Esophagus squamous epithelium (tissue), 5 donors: ENCODE results near the gene CWC15. TPM values are rescaled to one million over a fixed set of nuclear protein-coding genes. Genes with fewer than 3 reads are reported as not detected.

ENCODE experiments used
- DNase-seq: peaks from one replicate; lab custom pipeline; 2025; lab: John Stamatoyannopoulos, UW
- H3K27ac ChIP-seq, 4 donors: fragments of 200-600 bp; sonication (generic); one replicate each; pipeline ENCODE4 v1.5.1; 2016 to 2019; ENCODE audit warnings: mild to moderate bottlenecking in 1 of 4
- H3K27me3 ChIP-seq, 4 donors: fragments of 200-600 bp; sonication (generic); 1 replicate in 3 of 4; 2 replicates in 1 of 4; pipeline versions ENCODE4 v1.5.1 to v1.6.0; 2017 to 2021; ENCODE audit warnings: antibody characterized with exemption in 1 of 4
- H3K36me3 ChIP-seq, 3 donors: fragments of 200-600 bp; sonication (generic); one replicate each; pipeline ENCODE4 v1.5.1; 2016 to 2019
- H3K4me1 ChIP-seq, 3 donors: fragments of 200-600 bp; sonication (generic); one replicate each; pipeline ENCODE4 v1.5.1; 2017 to 2019
- H3K4me3 ChIP-seq, 4 donors: fragments of 200-600 bp; sonication (generic); 1 replicate in 3 of 4; 2 replicates in 1 of 4; pipeline ENCODE4 v1.5.1; 2016 to 2019; ENCODE audit warnings: mild to moderate bottlenecking in 2 of 4, moderate library complexity in 1 of 4
- H3K9me3 ChIP-seq, 3 donors: fragments of 200-600 bp; sonication (generic); one replicate each; pipeline ENCODE4 v1.5.1; 2016 to 2019
- POLR2A ChIP-seq, 4 donors: fragments of 450-650 bp; IDR thresholded peaks; one replicate each; pipeline ENCODE4 v1.6.1; 2017; ENCODE audit warnings: antibody characterized with exemption in 4 of 4, mild to moderate bottlenecking in 4 of 4, moderate library complexity in 3 of 4
- WGBS, 2 donors: methylation state at CpG; one replicate each; pipeline ENCODE4 v1.1.5; 2018; 5-methylcytosine and 5-hydroxymethylcytosine counted together
- intact Hi-C: fragments of 100-400 bp; cut with DNase I; formaldehyde crosslinking; loops from one replicate; pipeline ENCODE4 v1.15.0; 2022
- total RNA-seq, 4 donors: library from RNA; depleted of rRNA; stranded (reverse); fragments of >200 nt; gene quantifications; one replicate each; pipeline ENCODE4 v1.1.0, GENCODE V29; 2016
- TF ChIP-seq, protein P1 (sequence below), 6 experiments: fragments of 450-650 bp in 4 of 6; fragments of 200-600 bp in 2 of 6; sonication (generic) in 2 of 6; IDR thresholded peaks; one replicate each; pipeline ENCODE4 v1.5.1; 2016 to 2019; ENCODE audit warnings: antibody characterized with exemption in 6 of 6, mild to moderate bottlenecking in 4 of 6, moderate library complexity in 4 of 6
- donor health status: DM: yes; HTN: yes; CAD: no.

Gene CWC15
- total RNA-seq, 4 donors from 2014 or later = 29.3 to 52.6 (median 37.6) TPM

DNA sequence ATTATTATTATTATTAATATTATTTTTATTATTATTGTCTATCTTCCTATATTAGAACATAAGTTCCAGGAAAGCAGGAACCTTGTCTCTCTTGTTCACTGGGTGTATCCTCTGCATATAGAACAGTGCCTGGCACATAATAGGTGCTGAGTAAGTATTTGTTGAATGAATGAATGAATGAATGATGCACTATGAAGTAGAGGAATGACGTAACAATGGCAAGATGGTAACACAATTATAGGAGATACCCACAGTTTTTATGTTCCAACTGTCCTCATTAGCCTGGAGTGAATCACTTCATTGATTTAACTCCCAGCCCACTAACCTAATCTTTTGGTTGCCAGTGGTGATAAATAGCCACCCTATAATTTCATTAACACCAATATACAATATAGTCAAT lies 2.2 kb upstream of the CWC15 start:
- 79 to 100% methylated on average over 1 of the region's 1 CpG for WGBS, 2 donors
- intact Hi-C loops = loop anchor here (10.0 kb wide), 1 partner anchor 351 kb away; no protein-coding TSS in a partner anchor
- no peak for DNase-seq

DNA sequence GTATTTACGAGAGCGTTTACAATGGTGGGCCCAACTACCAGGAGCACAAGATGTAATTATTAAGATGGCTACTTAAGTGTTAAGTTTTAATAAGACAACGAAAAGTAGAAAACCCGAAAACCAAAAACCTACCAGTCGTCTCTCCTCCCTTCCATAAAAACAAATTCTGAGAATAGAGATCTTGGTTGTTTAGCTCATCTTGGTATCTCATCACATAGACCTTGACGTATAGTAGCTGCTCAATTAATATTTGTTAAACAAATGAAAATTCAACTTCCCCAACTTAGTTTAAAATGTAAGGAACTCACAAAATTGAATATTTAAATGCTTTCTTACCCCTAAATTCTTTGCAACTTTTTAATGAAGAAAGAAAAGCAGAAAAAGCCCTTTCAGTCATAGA lies 822 bp upstream of the CWC15 start:
- 40 to 55% methylated on average over 6 of the region's 6 CpGs for WGBS, 2 donors
- intact Hi-C loops = loop anchor here (10.0 kb wide), 1 partner anchor 349 kb away; no protein-coding TSS in a partner anchor

More for the DNA sequence above, 2.2 kb upstream of the CWC15 start:
- H3K4me1 ChIP-seq = peaks cover 6 to 21% (median 12%) of the 10 kb centered on the region in 3 donors
- H3K36me3 ChIP-seq = peaks cover 0 to 14% (median 0%) of the 10 kb centered on the region in 3 donors
- no peaks in the 10 kb centered on the region for H3K9me3 ChIP-seq
- TF ChIP-seq, protein P1, sequence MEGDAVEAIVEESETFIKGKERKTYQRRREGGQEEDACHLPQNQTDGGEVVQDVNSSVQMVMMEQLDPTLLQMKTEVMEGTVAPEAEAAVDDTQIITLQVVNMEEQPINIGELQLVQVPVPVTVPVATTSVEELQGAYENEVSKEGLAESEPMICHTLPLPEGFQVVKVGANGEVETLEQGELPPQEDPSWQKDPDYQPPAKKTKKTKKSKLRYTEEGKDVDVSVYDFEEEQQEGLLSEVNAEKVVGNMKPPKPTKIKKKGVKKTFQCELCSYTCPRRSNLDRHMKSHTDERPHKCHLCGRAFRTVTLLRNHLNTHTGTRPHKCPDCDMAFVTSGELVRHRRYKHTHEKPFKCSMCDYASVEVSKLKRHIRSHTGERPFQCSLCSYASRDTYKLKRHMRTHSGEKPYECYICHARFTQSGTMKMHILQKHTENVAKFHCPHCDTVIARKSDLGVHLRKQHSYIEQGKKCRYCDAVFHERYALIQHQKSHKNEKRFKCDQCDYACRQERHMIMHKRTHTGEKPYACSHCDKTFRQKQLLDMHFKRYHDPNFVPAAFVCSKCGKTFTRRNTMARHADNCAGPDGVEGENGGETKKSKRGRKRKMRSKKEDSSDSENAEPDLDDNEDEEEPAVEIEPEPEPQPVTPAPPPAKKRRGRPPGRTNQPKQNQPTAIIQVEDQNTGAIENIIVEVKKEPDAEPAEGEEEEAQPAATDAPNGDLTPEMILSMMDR (IDR thresholded peaks at IDR 0.05) = no peak
- no peak for TF ChIP-seq POLR2A (IDR thresholded peaks at IDR 0.05)
- no peak overlapping the region for H3K4me3 ChIP-seq
- H3K27ac ChIP-seq = no peak overlapping the region
- H3K27me3 ChIP-seq = no peaks in the 10 kb centered on the region

DNA sequence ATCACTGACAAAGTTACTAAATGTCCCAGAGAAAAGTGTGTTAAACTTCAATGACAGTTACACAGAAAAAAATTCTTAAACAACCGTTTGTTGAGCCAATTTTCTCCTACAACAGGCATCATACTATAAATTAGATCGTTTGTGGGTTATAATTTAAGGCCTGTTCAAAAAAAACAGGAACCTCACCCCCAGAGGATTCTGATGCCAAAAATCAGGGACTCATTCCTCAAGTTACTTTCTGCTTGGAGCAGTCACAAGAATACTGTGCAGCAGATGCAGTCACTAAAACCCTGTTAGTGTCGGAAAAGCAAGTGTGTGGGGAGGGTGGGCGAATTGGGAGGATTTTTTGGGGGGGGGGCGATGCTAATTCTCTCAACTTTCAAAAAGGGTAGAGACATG lies 657 bp downstream of the CWC15 start:
- Histone ChIP-seq H3K9me3 (no peaks in the 10 kb centered on the region), H3K4me3 (peak overlapping the region; percentile 69 to 97 (median 79)), H3K27ac (peak overlapping the region; percentile 83 to 94 (median 85)), H3K36me3 (peaks cover 0 to 43% (median 14%) of the 10 kb centered on the region in 3 donors), H3K4me1 (peaks cover 6 to 21% (median 12%) of the 10 kb centered on the region in 3 donors), H3K27me3 (no peaks in the 10 kb centered on the region)
- DNase-seq = no peak
- intact Hi-C loops = loop anchor here (10.0 kb wide), 1 partner anchor 348 kb away; no protein-coding TSS in a partner anchor
- 4 to 12% methylated on average over 3 to 5 of the region's 5 CpGs for WGBS, 2 donors
- no peak for TF ChIP-seq POLR2A (IDR thresholded peaks at IDR 0.05)
- TF ChIP-seq, protein P1 (IDR thresholded peaks at IDR 0.05) = no peak

More for the DNA sequence above, 822 bp upstream of the CWC15 start:
- peaks cover 6 to 21% (median 12%) of the 10 kb centered on the region in 3 donors for H3K4me1 ChIP-seq
- no peaks in the 10 kb centered on the region for H3K9me3 ChIP-seq
- DNase-seq = no peak
- peak overlapping the region in 2 of 4 donors; percentile 85 to 94 for H3K27ac ChIP-seq
- TF ChIP-seq, protein P1 (IDR thresholded peaks at IDR 0.05) = no peak
- no peak for TF ChIP-seq POLR2A (IDR thresholded peaks at IDR 0.05)
- no peaks in the 10 kb centered on the region for H3K27me3 ChIP-seq
- H3K4me3 ChIP-seq = peak overlapping the region; percentile 69 to 97 (median 79)
- peaks cover 0 to 28% (median 9%) of the 10 kb centered on the region in 3 donors for H3K36me3 ChIP-seq

DNA sequence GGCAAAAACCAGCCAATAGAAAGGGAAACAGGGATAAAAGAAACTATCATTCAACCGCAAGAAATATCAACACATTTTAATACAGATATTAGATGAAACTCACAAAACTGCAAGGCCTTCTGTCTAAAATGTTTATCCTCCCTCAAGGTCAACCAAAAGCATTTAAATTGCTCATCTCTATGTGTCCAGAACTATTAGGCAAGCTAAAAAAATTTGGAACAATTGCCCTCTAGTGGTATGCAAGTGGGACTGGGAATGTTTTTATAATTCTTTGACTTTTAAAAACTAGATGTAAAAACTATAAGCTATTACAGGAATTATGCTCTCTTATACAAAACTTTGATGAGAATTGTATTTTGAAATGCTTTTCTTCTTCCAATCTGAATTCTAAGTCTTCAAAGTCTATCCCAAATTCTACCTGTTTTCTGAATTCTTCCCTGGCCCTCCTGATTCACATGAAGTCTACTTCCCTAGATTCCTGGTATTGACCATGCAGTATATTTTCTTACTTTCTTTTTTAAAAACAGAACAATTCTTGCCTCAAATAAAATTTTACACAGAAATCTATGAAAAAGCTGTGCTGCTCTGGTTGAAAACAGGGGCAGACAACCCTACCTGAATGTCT lies 4.9 kb downstream of the CWC15 start:
- H3K36me3 ChIP-seq = peaks cover 5 to 86% (median 33%) of the 10 kb centered on the region in 3 donors
- H3K9me3 ChIP-seq = no peaks in the 10 kb centered on the region
- H3K27ac ChIP-seq = no peak overlapping the region
- DNase-seq = no peak
- peaks cover 6 to 15% (median 9%) of the 10 kb centered on the region in 3 donors for H3K4me1 ChIP-seq
- intact Hi-C loops = no loop called here
- no peak overlapping the region for H3K4me3 ChIP-seq
- H3K27me3 ChIP-seq = no peaks in the 10 kb centered on the region
- TF ChIP-seq POLR2A (IDR thresholded peaks at IDR 0.05) = no peak
- TF ChIP-seq, protein P1 (IDR thresholded peaks at IDR 0.05) = peak in 4 of 6 experiments; percentile 30 to 60 (median 50)
- 96 to 100% methylated on average over 1 of the region's 1 CpG for WGBS, 2 donors

DNA sequence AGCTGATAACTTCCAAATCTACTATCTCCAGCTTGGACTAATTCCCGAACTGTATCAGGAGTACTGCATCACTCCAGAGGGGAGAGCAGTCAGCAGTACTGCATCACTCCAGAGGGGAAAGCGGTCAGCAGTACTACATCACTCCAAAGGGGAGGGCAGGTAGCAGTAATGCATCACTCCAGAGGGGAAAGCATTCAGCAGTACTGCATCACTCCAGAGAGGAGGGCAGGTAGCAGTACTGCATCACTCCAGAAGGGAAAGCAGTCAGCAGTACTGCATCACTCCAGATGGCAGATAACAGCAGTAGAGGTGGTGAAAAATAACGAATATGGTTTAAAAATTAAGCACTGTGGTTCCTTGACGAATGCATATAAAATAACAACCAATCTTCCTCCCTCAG lies 8.4 kb downstream of the CWC15 start:
- TF ChIP-seq, protein P1 (IDR thresholded peaks at IDR 0.05) = no peak
- no peak for TF ChIP-seq POLR2A (IDR thresholded peaks at IDR 0.05)
- intact Hi-C loops = no loop called here
- no peaks in the 10 kb centered on the region for H3K4me1 ChIP-seq
- no peaks in the 10 kb centered on the region for H3K27me3 ChIP-seq
- DNase-seq = no peak
- H3K27ac ChIP-seq = no peak overlapping the region
- no peaks in the 10 kb centered on the region for H3K9me3 ChIP-seq
- 88 to 94% methylated on average over 3 to 4 of the region's 4 CpGs for WGBS, 2 donors
- H3K4me3 ChIP-seq = no peak overlapping the region
- H3K36me3 ChIP-seq = peaks cover 5 to 100% (median 44%) of the 10 kb centered on the region in 3 donors
